DND-41 (cell line): ENCODE results near the gene FAM20C.

Experiments
- CTCF ChIP-seq: IDR thresholded peaks from 2 replicates; pipeline ENCODE4 v1.5.1; 2012; ENCODE audit warnings: borderline replicate concordance, low read length, moderate library complexity, mild to moderate bottlenecking; ENCODE audit not compliant: poor library complexity, severe bottlenecking; ENCODE audit errors: extremely low read depth
- EZH2 ChIP-seq: IDR thresholded peaks from 3 replicates; pipeline ENCODE4 v1.6.1; 2012; ENCODE audit warnings: borderline replicate concordance, low read depth, mild to moderate bottlenecking, moderate library complexity, low read length, inconsistent platforms; ENCODE audit not compliant: severe bottlenecking

DNA sequence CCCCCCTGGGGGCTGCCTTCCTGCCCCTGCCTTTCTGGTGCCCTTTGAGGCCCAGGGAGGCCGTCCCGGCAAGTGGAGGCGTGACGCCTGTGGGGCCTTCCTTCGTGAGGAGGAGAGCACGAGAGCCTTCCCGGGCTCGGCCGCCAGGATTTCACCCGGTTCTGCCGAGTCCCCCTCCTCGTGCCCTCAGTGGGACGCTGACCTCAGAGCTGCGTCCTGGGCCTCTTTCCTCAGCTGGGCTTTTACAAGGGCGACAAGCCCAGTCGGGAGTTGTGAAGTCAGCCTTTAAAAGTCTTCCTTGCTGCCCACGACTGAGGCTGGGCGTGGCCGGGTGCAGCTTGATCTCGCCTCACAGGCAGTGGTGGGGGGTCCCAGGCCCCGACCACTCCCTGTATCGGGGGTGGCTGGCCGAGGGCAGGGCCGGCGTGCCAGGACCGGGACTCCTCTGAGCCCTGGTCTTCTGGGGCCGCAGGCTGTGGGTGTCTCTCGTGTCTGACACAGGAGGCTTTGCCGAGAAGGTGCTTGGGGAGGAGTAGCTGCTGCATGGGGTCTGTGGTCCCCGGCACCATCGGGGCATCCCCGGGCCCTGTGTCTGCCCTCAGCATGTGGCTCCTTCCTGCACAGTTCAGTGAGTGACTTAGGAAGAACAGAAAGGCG, 41.8 kb downstream of the FAM20C start:
- TF ChIP-seq CTCF (no peak), EZH2 (no peak)
